Pancreas (tissue), 10 donors: ENCODE data around the gene HMGN2. TPM values are rescaled to one million over a fixed set of nuclear protein-coding genes. Genes with fewer than 3 reads are reported as not detected.

Experiments used
- ATAC-seq, 4 donors: fragments of 200-7000 bp; cut with Tn5 transposase; one replicate each; pipeline versions ENCODE4 v1.8.0 to v1.9.1; 2020; ENCODE audit warnings: mild to moderate bottlenecking in 4 of 4, moderate library complexity in 4 of 4
- DNase-seq, 6 donors: peaks; one replicate each; pipeline ENCODE4 v3.0.0-alpha.2; 2020
- FAIRE-seq: peaks from 2 replicates; lab custom pipeline; 2012; peaks lifted over from hg19 to GRCh38; lab: Jason Lieb, UNC
- H3K27ac ChIP-seq, 4 donors: fragments of 200-600 bp; sonication (generic); 1 replicate in 3 of 4; 2 replicates in 1 of 4; pipeline versions ENCODE4 v1.5.0 to v1.8.0; 2020
- H3K27me3 ChIP-seq, 4 donors: fragments of 200-600 bp; one replicate each; pipeline ENCODE4 v1.8.0; 2021
- H3K36me3 ChIP-seq, 3 donors: fragments of 200-600 bp; sonication (generic) in 1 of 3; one replicate each; pipeline versions ENCODE4 v1.5.0 to v1.8.0; 2020 to 2021
- H3K4me1 ChIP-seq, 3 donors: fragments of 200-600 bp; one replicate each; pipeline ENCODE4 v1.8.0; 2021
- H3K4me3 ChIP-seq, 4 donors: fragments of 200-600 bp; sonication (generic) in 2 of 4; one replicate each; pipeline versions ENCODE4 v1.5.0 to v1.8.0; 2020 to 2021
- H3K9me3 ChIP-seq, 4 donors: fragments of 200-600 bp; one replicate each; pipeline ENCODE4 v1.8.0; 2021
- WGBS, 2 donors: extraction: QIAGEN DNeasy Blood & Tissue Kit; methylation state at CpG; one replicate each; pipeline ENCODE4 v1.1.7; 2013; 5-methylcytosine and 5-hydroxymethylcytosine counted together
- intact Hi-C, 3 donors: fragments of 100-400 bp; cut with DNase I; formaldehyde crosslinking; loops; one replicate each; pipeline versions ENCODE4 v1.11.1 to v1.14.2; 2022
- polyA plus RNA-seq, 2 donors: library from polyadenylated mRNA; stranded (reverse); fragments of 200-250 nt; gene quantifications; one replicate each; pipeline ENCODE4 v1.2.3, GENCODE V29; 2013
- total RNA-seq, 6 donors: library from RNA; stranded (reverse); fragmentation: NEBNext Ultra II Directional in 4 of 6; extraction: Animal tissue kit (Norgen Biotek cat#: 25700) in 4 of 6; gene quantifications; one replicate each; pipeline versions ENCODE4 v1.2.1 to v1.2.4, GENCODE V29; 2021 to 2023
- TF ChIP-seq, protein P1 (sequence below), 4 donors: fragments of 200-600 bp; sonication (generic) in 3 of 4; IDR thresholded peaks; one replicate each; pipeline versions ENCODE4 v1.5.0 to v1.8.0; 2021; ENCODE audit warnings: antibody characterized with exemption in 4 of 4
- donor health status: healthy with polysubstance abuse.
- donor health status: DM: no; HTN: no; CAD: no; lungs with moderate emphysema.
- donor health status: DM: no; HTN: no; CAD: no.
- donor health status: control.
- donor health status: control.
- donor health status: Bipolar disorder and iron deficiency.
- donor health status: DM: yes; HTN: yes; CAD: no.
- donor health status: DM: no; HTN: no; CAD: no.
- donor health status: DM: no; HTN: no; CAD: no.
- donor health status: DM: yes; HTN: yes; CAD: no.

HMGN2 gene
- total and polyA plus RNA-seq, 8 donors, result 102 to 438 (median 172) TPM

DNA sequence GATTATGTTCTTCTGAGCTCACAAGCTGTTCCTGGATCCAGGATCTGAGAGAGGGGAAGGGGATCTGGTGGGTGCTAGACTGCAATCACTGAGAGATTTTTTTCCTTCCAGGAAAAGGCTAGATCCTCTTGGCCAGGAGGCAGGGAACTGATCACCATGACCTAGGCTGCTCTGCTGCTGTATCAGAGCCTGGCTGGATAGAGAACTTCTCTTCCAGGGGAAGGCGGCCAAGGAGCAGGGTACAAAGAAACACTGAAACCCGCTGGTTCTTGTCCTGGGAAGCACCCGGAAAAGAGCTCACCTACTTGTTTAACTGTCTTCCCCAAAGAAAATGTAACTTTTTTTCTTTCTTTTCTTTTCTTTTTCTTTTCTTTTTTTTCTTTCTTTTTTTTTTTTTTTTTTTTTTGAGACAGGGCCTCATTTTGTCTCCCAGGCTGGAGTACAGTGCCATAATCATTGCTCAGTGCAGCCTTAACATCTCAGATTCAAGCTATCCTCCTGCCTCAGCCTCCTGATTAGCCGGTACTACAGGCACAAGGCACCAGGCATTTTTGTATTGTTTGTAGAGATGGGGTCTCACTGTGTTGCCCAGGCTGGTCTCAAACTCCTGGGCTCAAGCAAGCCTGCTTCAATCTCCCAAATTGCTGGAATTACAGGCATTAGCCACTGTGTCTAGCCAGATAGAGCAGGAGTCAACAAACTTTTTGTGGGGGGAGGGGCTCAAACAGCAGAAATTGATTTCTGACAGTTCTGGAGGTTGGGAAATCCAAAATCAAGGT lies 44.9 kb downstream of the HMGN2 start:
- Histone ChIP-seq H3K4me1 (no peaks in the 10 kb centered on the region), H3K36me3 (no peaks in the 10 kb centered on the region), H3K9me3 (no peaks in the 10 kb centered on the region), H3K27ac (no peak overlapping the region), H3K4me3 (no peak overlapping the region), H3K27me3 (no peaks in the 10 kb centered on the region)
- FAIRE-seq, result no peak
- no peak for ATAC-seq
- intact Hi-C loops, result no loop called here
- WGBS, 2 donors, result 91 to 95% methylated on average over 4 of the region's 4 CpGs
- no peak for DNase-seq
- TF ChIP-seq, protein P1, sequence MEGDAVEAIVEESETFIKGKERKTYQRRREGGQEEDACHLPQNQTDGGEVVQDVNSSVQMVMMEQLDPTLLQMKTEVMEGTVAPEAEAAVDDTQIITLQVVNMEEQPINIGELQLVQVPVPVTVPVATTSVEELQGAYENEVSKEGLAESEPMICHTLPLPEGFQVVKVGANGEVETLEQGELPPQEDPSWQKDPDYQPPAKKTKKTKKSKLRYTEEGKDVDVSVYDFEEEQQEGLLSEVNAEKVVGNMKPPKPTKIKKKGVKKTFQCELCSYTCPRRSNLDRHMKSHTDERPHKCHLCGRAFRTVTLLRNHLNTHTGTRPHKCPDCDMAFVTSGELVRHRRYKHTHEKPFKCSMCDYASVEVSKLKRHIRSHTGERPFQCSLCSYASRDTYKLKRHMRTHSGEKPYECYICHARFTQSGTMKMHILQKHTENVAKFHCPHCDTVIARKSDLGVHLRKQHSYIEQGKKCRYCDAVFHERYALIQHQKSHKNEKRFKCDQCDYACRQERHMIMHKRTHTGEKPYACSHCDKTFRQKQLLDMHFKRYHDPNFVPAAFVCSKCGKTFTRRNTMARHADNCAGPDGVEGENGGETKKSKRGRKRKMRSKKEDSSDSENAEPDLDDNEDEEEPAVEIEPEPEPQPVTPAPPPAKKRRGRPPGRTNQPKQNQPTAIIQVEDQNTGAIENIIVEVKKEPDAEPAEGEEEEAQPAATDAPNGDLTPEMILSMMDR (IDR thresholded peaks at IDR 0.05), result no peak

DNA sequence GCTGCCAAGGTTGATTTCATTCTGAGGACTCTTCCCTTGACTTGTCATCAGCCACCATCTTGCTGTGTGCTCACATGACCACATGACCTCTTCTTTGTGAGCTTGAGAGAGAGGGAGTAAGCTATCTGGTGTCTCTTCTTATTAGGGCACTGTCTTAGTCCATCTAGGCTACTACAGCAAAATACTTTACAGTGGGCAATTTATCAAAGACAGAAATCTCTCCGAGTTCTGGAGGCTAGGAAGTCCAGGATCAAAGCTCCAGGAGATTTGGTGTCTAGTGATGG lies 45.5 kb downstream of the HMGN2 start:
- no peak for FAIRE-seq
- Histone ChIP-seq H3K27ac (no peak overlapping the region), H3K4me3 (no peak overlapping the region), H3K4me1 (no peaks in the 10 kb centered on the region), H3K27me3 (no peaks in the 10 kb centered on the region), H3K36me3 (no peaks in the 10 kb centered on the region), H3K9me3 (no peaks in the 10 kb centered on the region)
- TF ChIP-seq, protein P1 (IDR thresholded peaks at IDR 0.05), result no peak
- 86 to 88% methylated on average over 1 of the region's 1 CpG for WGBS, 2 donors
- no peak for DNase-seq
- no peak for ATAC-seq
- intact Hi-C loops, result no loop called here

DNA sequence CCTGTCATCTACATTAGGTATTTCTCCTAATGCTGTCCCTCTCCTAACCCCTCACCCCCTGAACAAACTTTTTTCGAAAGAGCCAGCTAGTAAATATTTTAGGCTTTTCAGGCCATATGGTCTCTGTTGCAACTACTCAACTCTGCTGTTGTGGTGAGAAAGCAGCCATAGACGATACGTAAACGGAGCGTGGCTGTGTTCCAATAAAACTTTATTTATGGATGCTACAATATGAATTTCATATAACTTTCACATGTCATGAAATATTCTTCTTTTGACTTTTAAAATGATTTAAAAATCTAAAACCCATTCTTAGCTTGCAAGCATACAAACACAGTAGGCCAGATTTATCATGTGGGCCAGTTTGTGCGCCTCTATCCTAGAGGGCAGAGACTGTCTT lies 46.1 kb downstream of the HMGN2 start:
- ATAC-seq, result no peak

DNA sequence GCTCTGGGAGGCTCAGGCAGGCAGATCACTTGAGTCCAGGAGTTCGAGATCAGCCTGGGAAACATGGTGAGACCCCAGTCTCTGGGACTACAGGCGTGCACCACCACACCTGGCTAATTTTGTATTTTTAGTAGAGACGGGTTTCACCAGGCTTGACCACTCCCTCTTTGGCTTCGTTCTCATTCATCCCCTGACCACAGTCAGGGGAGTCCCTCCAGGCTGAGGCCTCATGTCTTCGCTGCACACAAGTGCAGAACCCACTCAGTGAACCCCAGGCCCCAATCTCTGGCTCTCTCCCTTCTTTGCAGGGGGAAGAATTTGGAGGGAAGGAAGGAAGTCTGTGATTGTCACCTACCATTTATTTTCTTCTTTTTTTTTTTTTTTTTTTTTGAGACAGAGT lies 48.1 kb downstream of the HMGN2 start:
- WGBS, 2 donors, result 81 to 90% methylated on average over 5 of the region's 5 CpGs
- TF ChIP-seq, protein P1 (IDR thresholded peaks at IDR 0.05), result no peak
- no peak for FAIRE-seq
- no peaks in the 10 kb centered on the region for H3K27me3 ChIP-seq
- intact Hi-C loops, result no loop called here
- no peaks in the 10 kb centered on the region for H3K36me3 ChIP-seq
- H3K4me3 ChIP-seq, result no peak overlapping the region
- no peaks in the 10 kb centered on the region for H3K4me1 ChIP-seq
- no peak for DNase-seq
- no peak for ATAC-seq
- H3K27ac ChIP-seq, result no peak overlapping the region
- no peaks in the 10 kb centered on the region for H3K9me3 ChIP-seq

More for the DNA sequence above, 46.1 kb downstream of the HMGN2 start:
- H3K9me3 ChIP-seq, result no peaks in the 10 kb centered on the region
- DNase-seq (no peak), FAIRE-seq (no peak)
- no peak overlapping the region for H3K4me3 ChIP-seq
- H3K27ac ChIP-seq, result no peak overlapping the region
- TF ChIP-seq, protein P1 (IDR thresholded peaks at IDR 0.05), result no peak
- WGBS, 2 donors, result 89 to 93% methylated on average over 6 of the region's 6 CpGs
- H3K36me3 ChIP-seq, result no peaks in the 10 kb centered on the region
- no peaks in the 10 kb centered on the region for H3K4me1 ChIP-seq
- H3K27me3 ChIP-seq, result no peaks in the 10 kb centered on the region
- intact Hi-C loops, result no loop called here

DNA sequence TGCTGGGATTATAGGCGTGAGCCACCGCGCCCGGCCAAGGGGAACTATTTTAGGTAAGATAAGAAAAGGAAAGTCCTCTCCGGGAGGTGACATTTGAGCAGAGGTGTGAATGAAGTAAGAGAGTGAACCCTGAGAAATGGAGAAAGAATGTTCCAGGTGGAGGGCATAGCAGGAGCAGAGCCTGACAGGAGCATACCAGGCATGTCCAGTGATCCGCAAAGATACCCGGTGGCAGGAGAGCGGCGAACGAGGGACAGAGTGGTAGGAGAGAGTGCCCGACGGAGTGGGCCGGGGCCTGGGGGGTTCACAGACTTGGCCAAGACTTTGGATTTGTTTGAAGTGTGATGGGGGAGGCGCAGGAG lies 49.4 kb downstream of the HMGN2 start:
- WGBS, 2 donors, result 56 to 68% methylated on average over 14 of the region's 14 CpGs
- H3K4me1 ChIP-seq, result no peaks in the 10 kb centered on the region
- no peak overlapping the region for H3K4me3 ChIP-seq
- no peak for DNase-seq
- no peaks in the 10 kb centered on the region for H3K27me3 ChIP-seq
- no peak for ATAC-seq
- no peak overlapping the region for H3K27ac ChIP-seq
- intact Hi-C loops, result no loop called here
- no peak for FAIRE-seq
- no peaks in the 10 kb centered on the region for H3K36me3 ChIP-seq
- H3K9me3 ChIP-seq, result no peaks in the 10 kb centered on the region
- TF ChIP-seq, protein P1 (IDR thresholded peaks at IDR 0.05), result no peak
